Esophagus (tissue), 2 donors: Measurements from ENCODE around the gene MAP3K4. TPM values are rescaled to one million over a fixed set of nuclear protein-coding genes. Genes with fewer than 3 reads are reported as not detected.

Source experiments
- H3K27ac ChIP-seq, 2 donors: one replicate each; pipeline ENCODE4 v1.5.1; 2013; ENCODE audit warnings: low read depth in 2 of 2, mild to moderate bottlenecking in 2 of 2, inconsistent platforms in 1 of 2, low read length in 1 of 2, moderate library complexity in 1 of 2
- H3K27me3 ChIP-seq, 2 donors: one replicate each; pipeline ENCODE4 v1.6.1; 2013; ENCODE audit warnings: low read length in 2 of 2, control low read depth in 1 of 2, mild to moderate bottlenecking in 1 of 2; ENCODE audit not compliant: insufficient read depth in 2 of 2, control insufficient read depth in 1 of 2
- H3K36me3 ChIP-seq, 2 donors: one replicate each; pipeline ENCODE4 v1.6.1; 2013; ENCODE audit warnings: low read length in 1 of 2; ENCODE audit not compliant: control insufficient read depth in 2 of 2, insufficient read depth in 2 of 2
- H3K4me1 ChIP-seq, 2 donors: one replicate each; pipeline ENCODE4 v1.6.1; 2013; ENCODE audit warnings: low read length in 1 of 2; ENCODE audit not compliant: control insufficient read depth in 2 of 2, insufficient read depth in 2 of 2
- H3K4me3 ChIP-seq, 2 donors: one replicate each; pipeline ENCODE4 v1.5.1; 2013; ENCODE audit warnings: low read length in 2 of 2, mild to moderate bottlenecking in 2 of 2, low read depth in 1 of 2, moderate library complexity in 1 of 2
- H3K9me3 ChIP-seq, 2 donors: one replicate each; pipeline ENCODE4 v1.6.1; 2013; ENCODE audit warnings: mild to moderate bottlenecking in 2 of 2, low read depth in 1 of 2, low read length in 1 of 2, moderate library complexity in 1 of 2; ENCODE audit not compliant: control insufficient read depth in 2 of 2, insufficient read depth in 1 of 2
- WGBS, 2 donors: extraction: QIAGEN DNeasy Blood & Tissue Kit; methylation state at CpG; one replicate each; pipeline ENCODE4 v1.1.7; 2013; 5-methylcytosine and 5-hydroxymethylcytosine counted together
- polyA plus RNA-seq, 2 donors: library from polyadenylated mRNA; stranded (reverse); fragments of 200-250 nt; gene quantifications; one replicate each; pipeline ENCODE4 v1.2.3, GENCODE V29; 2013
- donor health status: healthy with polysubstance abuse.
- donor health status: Bipolar disorder and iron deficiency.

The MAP3K4 gene
- polyA plus RNA-seq, 2 donors = 15.9 to 17.3 TPM

- no peaks in the 10 kb centered on the region for H3K9me3 ChIP-seq
- WGBS, 2 donors = 86 to 87% methylated on average over 28 of the region's 28 CpGs
- peaks cover 0 to 12% of the 10 kb centered on the region in 2 donors for H3K36me3 ChIP-seq
- H3K27ac ChIP-seq = peak overlapping the region; percentile 23 to 60
- H3K27me3 ChIP-seq = no peaks in the 10 kb centered on the region
- H3K4me3 ChIP-seq = no peak overlapping the region
- peaks cover 4 to 22% of the 10 kb centered on the region in 2 donors for H3K4me1 ChIP-seq
These were observed 148.4 kb downstream of the MAP3K4 start for GRCh38 chr6:161139766-161140553.

- 95 to 96% methylated on average over 10 of the region's 10 CpGs for WGBS, 2 donors
- H3K27ac ChIP-seq = no peak overlapping the region
- H3K4me3 ChIP-seq = no peak overlapping the region
- H3K4me1 ChIP-seq = peaks cover 4 to 22% of the 10 kb centered on the region in 2 donors
- H3K36me3 ChIP-seq = peaks cover 0 to 12% of the 10 kb centered on the region in 2 donors
- no peaks in the 10 kb centered on the region for H3K27me3 ChIP-seq
- no peaks in the 10 kb centered on the region for H3K9me3 ChIP-seq
These were observed 148.9 kb downstream of the MAP3K4 start for GRCh38 chr6:161140554-161140875.

GRCh38 chr6:161141173-161141572 is 149.6 kb downstream of the MAP3K4 start:
- Histone ChIP-seq H3K9me3 (no peaks in the 10 kb centered on the region), H3K27ac (no peak overlapping the region), H3K4me1 (peaks cover 4 to 22% of the 10 kb centered on the region in 2 donors), H3K4me3 (no peak overlapping the region), H3K27me3 (no peaks in the 10 kb centered on the region), H3K36me3 (peaks cover 0 to 9% of the 10 kb centered on the region in 2 donors)
- 78 to 86% methylated on average over 11 of the region's 11 CpGs for WGBS, 2 donors

DNA sequence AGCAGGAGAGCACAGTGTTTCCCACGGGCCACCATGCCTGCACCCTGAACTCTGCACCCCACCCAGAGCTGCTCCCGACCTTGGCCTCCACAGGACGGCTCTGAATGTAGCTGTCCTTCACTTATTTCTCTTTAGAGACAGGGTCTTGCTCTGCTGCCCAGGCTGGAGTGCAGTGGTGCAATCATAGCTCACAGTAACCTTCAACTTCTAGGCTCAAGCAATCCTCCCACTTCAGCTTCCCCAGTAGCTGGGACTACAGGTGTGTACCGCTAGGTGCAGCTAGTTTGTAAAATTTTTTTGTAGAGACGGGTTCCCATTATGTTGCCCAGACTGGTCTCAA is 151.4 kb downstream of the MAP3K4 start:
- H3K27ac ChIP-seq = no peak overlapping the region
- no peaks in the 10 kb centered on the region for H3K27me3 ChIP-seq
- 93 to 94% methylated on average over 5 of the region's 5 CpGs for WGBS, 2 donors
- H3K9me3 ChIP-seq = no peaks in the 10 kb centered on the region
- no peak overlapping the region for H3K4me3 ChIP-seq
- H3K4me1 ChIP-seq = peaks cover 4 to 21% of the 10 kb centered on the region in 2 donors
- H3K36me3 ChIP-seq = peaks cover 0 to 13% of the 10 kb centered on the region in 2 donors

DNA sequence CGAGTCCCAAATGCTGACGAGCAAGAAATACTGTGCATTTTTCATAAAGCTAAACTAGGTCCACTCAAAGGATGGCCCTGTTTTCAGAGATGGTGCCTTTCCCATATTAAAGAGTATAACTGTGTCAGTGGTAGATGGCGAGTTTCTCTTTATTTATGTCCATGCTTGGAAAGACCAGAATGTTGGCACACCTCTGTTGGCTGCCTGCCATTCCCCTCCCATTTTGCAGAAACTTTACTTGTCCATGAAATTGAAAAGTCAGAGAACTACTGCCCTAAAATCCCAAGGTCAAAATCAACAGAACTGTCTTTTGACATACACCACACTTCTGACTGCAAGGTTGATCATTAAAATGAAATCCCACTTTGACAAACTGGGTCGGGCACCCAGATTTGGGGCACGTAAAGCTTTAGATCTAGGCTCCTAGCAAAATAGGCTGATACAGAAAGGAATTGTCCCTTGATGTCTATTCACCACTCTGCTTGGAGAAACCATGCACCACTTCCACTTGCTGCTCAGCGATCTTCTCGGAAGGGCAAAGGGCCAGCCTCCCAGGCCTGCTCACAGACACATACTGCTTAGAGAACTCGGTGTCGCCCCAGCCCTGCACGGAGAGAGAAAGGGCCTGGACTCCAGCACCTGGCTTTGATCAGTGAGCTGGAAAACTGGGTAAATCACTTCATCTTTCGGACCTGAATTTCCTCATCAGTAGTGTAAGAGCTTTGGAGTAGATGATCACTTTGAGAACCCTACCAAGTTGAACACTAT is 152.3 kb downstream of the MAP3K4 start:
- Histone ChIP-seq H3K4me1 (peaks cover 2 to 17% of the 10 kb centered on the region in 2 donors), H3K9me3 (no peaks in the 10 kb centered on the region), H3K4me3 (no peak overlapping the region), H3K27me3 (no peaks in the 10 kb centered on the region), H3K27ac (no peak overlapping the region), H3K36me3 (peaks cover 0 to 13% of the 10 kb centered on the region in 2 donors)
- 91 to 96% methylated on average over 11 of the region's 11 CpGs for WGBS, 2 donors

GRCh38 chr6:161150136-161150535 is 158.6 kb downstream of the MAP3K4 start:
- Histone ChIP-seq H3K27ac (no peak overlapping the region), H3K9me3 (no peaks in the 10 kb centered on the region), H3K4me1 (no peaks in the 10 kb centered on the region), H3K36me3 (peaks cover 0 to 20% of the 10 kb centered on the region in 2 donors), H3K27me3 (no peaks in the 10 kb centered on the region), H3K4me3 (no peak overlapping the region)
- 93 to 94% methylated on average over 5 of the region's 5 CpGs for WGBS, 2 donors

DNA sequence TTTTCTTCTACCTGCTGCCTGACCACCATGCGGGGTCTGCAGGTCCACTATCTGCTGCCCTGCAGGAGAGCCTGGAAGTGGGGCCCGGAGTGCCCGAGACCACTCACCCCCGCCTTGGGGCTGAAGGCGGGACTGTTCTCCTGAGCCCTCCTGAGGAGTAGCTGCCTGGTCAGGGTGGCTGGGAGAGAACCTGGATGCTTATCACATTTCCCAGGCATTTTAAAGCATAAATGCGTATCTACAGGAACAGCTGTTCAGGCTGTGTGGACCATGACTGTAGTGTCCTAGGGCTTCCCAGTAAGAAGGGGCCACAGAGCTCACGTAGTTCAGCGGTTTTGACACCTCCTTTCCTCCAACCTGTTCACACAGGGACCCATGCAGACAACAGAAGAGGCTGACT is 159.0 kb downstream of the MAP3K4 start:
- Histone ChIP-seq H3K27ac (no peak overlapping the region), H3K9me3 (no peaks in the 10 kb centered on the region), H3K4me3 (no peak overlapping the region), H3K27me3 (no peaks in the 10 kb centered on the region), H3K4me1 (no peaks in the 10 kb centered on the region), H3K36me3 (peaks cover 0 to 20% of the 10 kb centered on the region in 2 donors)
- WGBS, 2 donors = 93 to 96% methylated on average over 8 of the region's 8 CpGs

- H3K36me3 ChIP-seq = peaks cover 0 to 20% of the 10 kb centered on the region in 2 donors
- WGBS, 2 donors = 96% methylated on average over 18 of the region's 18 CpGs
- no peaks in the 10 kb centered on the region for H3K27me3 ChIP-seq
- no peaks in the 10 kb centered on the region for H3K4me1 ChIP-seq
- no peaks in the 10 kb centered on the region for H3K9me3 ChIP-seq
- H3K27ac ChIP-seq = no peak overlapping the region
- H3K4me3 ChIP-seq = no peak overlapping the region
These were observed 159.6 kb downstream of the MAP3K4 start for GRCh38 chr6:161151059-161151645.

- Histone ChIP-seq H3K4me3 (no peak overlapping the region), H3K27me3 (no peaks in the 10 kb centered on the region), H3K27ac (no peak overlapping the region), H3K36me3 (peaks cover 0 to 18% of the 10 kb centered on the region in 2 donors), H3K9me3 (no peaks in the 10 kb centered on the region), H3K4me1 (no peaks in the 10 kb centered on the region)
- WGBS, 2 donors = 93% methylated on average over 17 to 19 of the region's 19 CpGs
These were observed 160.3 kb downstream of the MAP3K4 start for GRCh38 chr6:161151660-161152526.
